Tibial artery (tissue), 4 donors: ENCODE results near the gene STAC3.
A peak's percentile ranks its signal among the peaks of the same experiment; 100 is the strongest.

ENCODE experiments used
- DNase-seq, 2 donors: peaks; one replicate each; pipeline ENCODE4 v3.0.0-alpha.2; 2019
- H3K27ac ChIP-seq, 2 donors: fragments of 200-600 bp; sonication (generic) in 1 of 2; 1 replicate in 1 of 2; 2 replicates in 1 of 2; pipeline ENCODE4 v1.5.1; 2018 to 2019; ENCODE audit warnings: mild to moderate bottlenecking in 1 of 2
- H3K27me3 ChIP-seq, 2 donors: fragments of 200-600 bp; sonication (generic) in 1 of 2; one replicate each; pipeline versions ENCODE4 v1.5.1 to v1.6.0; 2016 to 2019
- H3K36me3 ChIP-seq, 3 donors: fragments of 200-600 bp; sonication (generic) in 2 of 3; one replicate each; pipeline ENCODE4 v1.5.1; 2016 to 2019; ENCODE audit warnings: mild to moderate bottlenecking in 2 of 3
- H3K4me1 ChIP-seq, 4 donors: fragments of 200-600 bp; sonication (generic) in 2 of 4; 1 replicate in 3 of 4; 2 replicates in 1 of 4; pipeline ENCODE4 v1.5.1; 2016 to 2019
- H3K4me3 ChIP-seq, 2 donors: fragments of 200-600 bp; sonication (generic) in 1 of 2; 1 replicate in 1 of 2; 2 replicates in 1 of 2; pipeline ENCODE4 v1.5.1; 2018 to 2019; ENCODE audit warnings: mild to moderate bottlenecking in 2 of 2
- H3K9me3 ChIP-seq, 3 donors: fragments of 200-600 bp; sonication (generic) in 1 of 3; one replicate each; pipeline ENCODE4 v1.5.1; 2016 to 2019
- intact Hi-C: fragments of 100-400 bp; cut with DNase I; formaldehyde crosslinking; loops from one replicate; pipeline ENCODE4 v1.15.0; 2023; ENCODE audit warnings: low total_unique reads
- TF ChIP-seq, protein P1 (sequence below), 2 experiments: fragments of 200-600 bp in 1 of 2; fragments of 450-650 bp in 1 of 2; IDR thresholded peaks; one replicate each; pipeline ENCODE4 v1.5.1; 2017 to 2019; ENCODE audit warnings: antibody characterized with exemption in 2 of 2, mild to moderate bottlenecking in 1 of 2, moderate library complexity in 1 of 2

The STAC3 gene

DNA sequence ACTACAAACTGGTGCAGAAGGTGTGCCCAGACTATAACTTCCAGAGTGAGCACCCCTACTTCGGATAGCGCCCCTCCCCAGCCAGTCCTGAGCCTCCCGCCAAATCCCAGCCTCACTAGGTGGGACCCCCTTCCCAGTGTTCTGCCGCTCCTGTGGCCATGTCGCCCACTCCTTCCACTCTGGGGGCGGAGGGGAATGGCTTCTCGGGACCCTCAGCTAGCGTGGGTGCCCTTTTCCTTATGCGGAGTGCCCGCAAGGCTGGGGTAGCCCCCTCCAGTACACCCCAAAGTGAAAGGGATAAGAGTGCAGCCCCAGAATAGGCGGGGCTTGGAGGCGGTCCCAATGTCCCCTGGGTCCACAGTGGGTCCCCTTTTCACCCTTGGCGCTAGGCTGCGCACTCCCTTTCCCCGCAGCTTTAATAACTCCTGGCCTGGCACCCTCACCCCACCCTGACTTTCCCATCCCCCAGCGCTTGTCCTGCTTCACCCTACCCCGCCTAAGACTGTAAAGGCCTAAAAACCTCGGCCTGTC, 25.2 kb downstream of the STAC3 start:
- Histone ChIP-seq H3K36me3 (no peaks in the 10 kb centered on the region), H3K9me3 (no peaks in the 10 kb centered on the region), H3K27me3 (peaks cover 0 to 65% of the 10 kb centered on the region in 2 donors), H3K27ac (no peak overlapping the region), H3K4me3 (no peak overlapping the region), H3K4me1 (peaks cover 0 to 19% (median 16%) of the 10 kb centered on the region in 4 donors)
- intact Hi-C loops: no loop called here
- TF ChIP-seq, protein P1, sequence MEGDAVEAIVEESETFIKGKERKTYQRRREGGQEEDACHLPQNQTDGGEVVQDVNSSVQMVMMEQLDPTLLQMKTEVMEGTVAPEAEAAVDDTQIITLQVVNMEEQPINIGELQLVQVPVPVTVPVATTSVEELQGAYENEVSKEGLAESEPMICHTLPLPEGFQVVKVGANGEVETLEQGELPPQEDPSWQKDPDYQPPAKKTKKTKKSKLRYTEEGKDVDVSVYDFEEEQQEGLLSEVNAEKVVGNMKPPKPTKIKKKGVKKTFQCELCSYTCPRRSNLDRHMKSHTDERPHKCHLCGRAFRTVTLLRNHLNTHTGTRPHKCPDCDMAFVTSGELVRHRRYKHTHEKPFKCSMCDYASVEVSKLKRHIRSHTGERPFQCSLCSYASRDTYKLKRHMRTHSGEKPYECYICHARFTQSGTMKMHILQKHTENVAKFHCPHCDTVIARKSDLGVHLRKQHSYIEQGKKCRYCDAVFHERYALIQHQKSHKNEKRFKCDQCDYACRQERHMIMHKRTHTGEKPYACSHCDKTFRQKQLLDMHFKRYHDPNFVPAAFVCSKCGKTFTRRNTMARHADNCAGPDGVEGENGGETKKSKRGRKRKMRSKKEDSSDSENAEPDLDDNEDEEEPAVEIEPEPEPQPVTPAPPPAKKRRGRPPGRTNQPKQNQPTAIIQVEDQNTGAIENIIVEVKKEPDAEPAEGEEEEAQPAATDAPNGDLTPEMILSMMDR (IDR thresholded peaks at IDR 0.05): no peak
- DNase-seq: no peak

DNA sequence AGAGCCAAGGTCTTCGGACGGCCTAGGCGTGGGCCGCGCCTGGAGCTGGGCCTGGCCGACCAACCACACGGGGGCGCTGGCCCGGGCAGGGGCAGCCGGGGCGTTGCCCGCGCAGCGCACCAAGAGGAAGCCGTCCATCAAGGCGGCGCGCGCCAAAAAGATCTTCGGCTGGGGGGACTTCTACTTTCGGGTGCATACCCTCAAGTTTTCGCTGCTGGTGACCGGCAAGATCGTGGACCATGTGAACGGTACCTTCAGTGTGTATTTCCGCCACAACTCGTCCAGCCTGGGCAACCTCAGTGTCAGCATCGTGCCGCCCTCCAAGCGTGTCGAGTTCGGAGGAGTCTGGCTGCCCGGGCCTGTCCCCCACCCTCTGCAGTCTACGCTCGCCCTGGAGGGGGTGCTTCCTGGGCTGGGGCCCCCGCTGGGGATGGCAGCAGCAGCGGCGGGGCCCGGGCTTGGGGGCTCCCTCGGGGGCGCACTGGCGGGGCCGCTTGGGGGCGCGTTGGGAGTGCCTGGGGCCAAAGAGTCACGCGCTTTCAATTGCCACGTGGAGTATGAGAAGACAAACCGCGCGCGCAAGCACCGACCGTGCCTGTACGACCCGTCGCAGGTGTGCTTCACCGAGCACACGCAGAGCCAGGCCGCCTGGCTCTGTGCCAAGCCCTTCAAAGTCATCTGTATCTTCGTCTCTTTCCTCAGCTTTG, 25.9 kb downstream of the STAC3 start:
- peaks cover 0 to 71% of the 10 kb centered on the region in 2 donors for H3K27me3 ChIP-seq
- H3K4me1 ChIP-seq: peaks cover 0 to 13% (median 11%) of the 10 kb centered on the region in 4 donors
- no peaks in the 10 kb centered on the region for H3K9me3 ChIP-seq
- no peaks in the 10 kb centered on the region for H3K36me3 ChIP-seq
- no peak overlapping the region for H3K4me3 ChIP-seq
- no peak for DNase-seq
- no peak overlapping the region for H3K27ac ChIP-seq
- intact Hi-C loops: no loop called here
- TF ChIP-seq, protein P1 (IDR thresholded peaks at IDR 0.05): peak in 1 of 2 experiments; percentile 13

DNA sequence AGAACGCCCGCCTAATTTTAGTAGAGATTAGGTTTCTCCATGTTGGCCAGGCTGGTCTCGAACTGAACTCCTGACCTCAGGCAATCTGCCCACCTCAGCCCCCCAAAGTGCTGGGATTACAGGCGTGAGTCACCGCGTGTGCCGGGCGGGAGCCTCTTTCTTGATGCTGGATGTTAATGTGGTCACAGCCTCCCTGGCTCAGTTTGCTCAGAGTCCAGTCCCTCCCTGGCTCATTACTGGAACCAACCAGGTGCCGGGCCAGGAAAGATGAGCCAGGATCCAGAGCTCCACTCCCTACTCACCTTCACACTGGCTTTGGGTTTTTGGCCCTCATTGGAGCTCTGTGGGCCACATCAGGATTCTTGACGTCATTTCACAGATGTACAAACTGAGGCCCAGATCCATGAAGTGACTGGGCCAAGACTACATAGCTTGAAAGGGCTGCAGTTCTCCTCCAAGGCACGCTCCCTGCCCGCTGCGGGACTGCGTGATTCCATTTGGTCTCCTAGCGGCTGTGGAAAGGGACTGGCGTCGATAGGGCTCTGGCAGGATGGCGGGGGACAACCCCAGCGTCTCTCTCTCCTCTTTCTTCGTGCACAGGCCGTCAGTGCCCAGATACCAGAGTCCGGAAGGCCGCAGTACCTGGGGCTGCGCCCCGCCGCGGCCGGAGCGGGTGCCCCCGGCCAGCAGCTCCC, 26.6 kb downstream of the STAC3 start:
- Histone ChIP-seq H3K27me3 (peaks cover 0 to 78% of the 10 kb centered on the region in 2 donors), H3K9me3 (no peaks in the 10 kb centered on the region), H3K36me3 (no peaks in the 10 kb centered on the region), H3K27ac (no peak overlapping the region), H3K4me1 (peaks cover 0 to 15% (median 10%) of the 10 kb centered on the region in 4 donors), H3K4me3 (no peak overlapping the region)
- intact Hi-C loops: no loop called here
- no peak for DNase-seq
- TF ChIP-seq, protein P1 (IDR thresholded peaks at IDR 0.05): no peak

DNA sequence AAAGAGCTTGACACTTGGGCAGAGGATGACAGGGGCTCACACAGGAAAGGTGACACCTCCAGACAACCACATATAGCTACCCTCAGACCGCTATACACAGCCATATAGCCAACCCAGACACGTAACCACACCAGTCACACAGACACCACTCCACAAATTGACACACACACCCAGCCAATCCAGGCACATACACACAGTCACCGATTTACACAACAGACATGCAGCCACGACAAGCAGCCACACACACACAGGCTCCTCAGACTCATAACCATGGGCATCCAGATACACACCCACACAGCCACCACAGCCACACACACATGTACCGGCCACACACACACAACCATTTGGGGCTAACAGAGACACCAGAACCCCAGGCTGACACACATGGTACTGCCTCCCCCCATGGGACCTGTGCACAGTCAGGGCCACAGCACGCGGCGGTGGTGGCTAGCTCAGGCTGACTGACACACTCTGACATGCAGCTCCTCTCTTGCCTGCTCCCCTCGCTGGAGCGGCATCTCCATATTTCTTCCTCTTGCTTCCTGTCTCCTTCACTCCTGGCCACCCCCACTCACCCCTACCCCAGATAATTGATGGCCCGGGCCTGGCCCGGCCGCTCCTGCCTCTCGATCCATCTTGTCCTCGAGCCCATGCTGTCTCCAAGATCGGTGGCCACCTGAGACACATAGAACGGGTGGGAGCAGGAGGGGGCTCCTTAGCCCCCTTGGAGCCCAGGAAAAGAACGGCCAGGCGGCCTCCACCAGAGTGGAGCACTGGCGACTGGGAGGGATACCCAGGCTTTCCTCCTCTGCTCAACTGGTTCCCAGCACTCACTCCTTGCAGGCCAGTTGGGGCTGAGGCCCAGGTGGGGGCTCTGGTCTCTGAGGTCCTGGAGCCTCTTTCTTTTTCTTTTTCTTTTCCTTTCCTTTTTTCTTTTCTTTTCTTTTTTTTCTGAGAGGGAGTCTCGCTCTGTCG, 27.5 kb downstream of the STAC3 start:
- Histone ChIP-seq H3K36me3 (no peaks in the 10 kb centered on the region), H3K4me1 (peaks cover 0 to 11% (median 8%) of the 10 kb centered on the region in 4 donors), H3K9me3 (no peaks in the 10 kb centered on the region), H3K27me3 (peaks cover 0 to 86% of the 10 kb centered on the region in 2 donors), H3K4me3 (no peak overlapping the region), H3K27ac (no peak overlapping the region)
- TF ChIP-seq, protein P1 (IDR thresholded peaks at IDR 0.05): no peak
- intact Hi-C loops: no loop called here
- DNase-seq: no peak
